ENCODE results near the gene KIF19.

KIF19 gene

DNA sequence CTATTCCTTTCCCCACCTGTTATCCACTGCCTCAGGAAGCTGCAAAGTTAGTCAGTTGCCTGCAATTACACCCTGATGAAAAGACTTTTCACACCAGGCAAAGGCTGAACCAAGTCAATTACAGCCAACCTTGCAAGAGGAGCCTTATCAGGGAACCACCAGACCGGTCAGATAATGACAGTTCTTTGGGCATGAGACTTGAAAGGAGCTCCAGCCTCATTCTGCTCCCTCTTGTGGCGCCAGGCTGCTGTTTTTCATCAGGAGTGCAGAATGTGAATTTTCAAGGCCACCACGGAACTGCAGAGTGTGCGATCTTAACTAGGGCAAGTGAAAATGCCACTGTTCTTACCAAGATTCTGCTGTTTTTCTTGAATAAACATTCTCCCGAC, 29.5 kb upstream of the KIF19 start:
- no peak overlapping the region for H3K4me3 ChIP-seq (ENCODE audit: low read depth, low read length)
- TF ChIP-seq, protein P1, sequence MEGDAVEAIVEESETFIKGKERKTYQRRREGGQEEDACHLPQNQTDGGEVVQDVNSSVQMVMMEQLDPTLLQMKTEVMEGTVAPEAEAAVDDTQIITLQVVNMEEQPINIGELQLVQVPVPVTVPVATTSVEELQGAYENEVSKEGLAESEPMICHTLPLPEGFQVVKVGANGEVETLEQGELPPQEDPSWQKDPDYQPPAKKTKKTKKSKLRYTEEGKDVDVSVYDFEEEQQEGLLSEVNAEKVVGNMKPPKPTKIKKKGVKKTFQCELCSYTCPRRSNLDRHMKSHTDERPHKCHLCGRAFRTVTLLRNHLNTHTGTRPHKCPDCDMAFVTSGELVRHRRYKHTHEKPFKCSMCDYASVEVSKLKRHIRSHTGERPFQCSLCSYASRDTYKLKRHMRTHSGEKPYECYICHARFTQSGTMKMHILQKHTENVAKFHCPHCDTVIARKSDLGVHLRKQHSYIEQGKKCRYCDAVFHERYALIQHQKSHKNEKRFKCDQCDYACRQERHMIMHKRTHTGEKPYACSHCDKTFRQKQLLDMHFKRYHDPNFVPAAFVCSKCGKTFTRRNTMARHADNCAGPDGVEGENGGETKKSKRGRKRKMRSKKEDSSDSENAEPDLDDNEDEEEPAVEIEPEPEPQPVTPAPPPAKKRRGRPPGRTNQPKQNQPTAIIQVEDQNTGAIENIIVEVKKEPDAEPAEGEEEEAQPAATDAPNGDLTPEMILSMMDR (IDR thresholded peaks at IDR 0.05; ENCODE audit: borderline replicate concordance, insufficient read depth, low read depth, low read length) = peak; percentile 45; the same call in 1 of the 2 replicates

DNA sequence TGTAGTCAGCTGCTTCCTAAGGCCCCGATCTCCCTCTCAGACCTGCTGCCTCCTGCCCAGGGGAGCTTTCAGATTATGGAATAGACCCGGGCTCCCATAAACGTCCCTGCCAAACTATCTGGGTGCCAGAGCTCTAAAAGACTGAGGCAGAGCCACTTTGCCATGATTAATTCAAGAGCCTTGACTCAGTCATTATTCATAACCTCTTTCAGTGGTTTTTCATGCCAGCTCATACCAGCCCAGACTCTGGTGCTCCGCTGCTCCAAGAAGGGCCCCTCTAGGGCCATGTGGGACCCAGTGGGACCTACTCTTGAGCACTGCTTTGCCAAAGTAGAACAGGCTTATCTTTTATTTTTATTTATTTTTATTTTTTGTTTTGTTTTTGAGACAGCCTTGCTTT, 28.1 kb upstream of the KIF19 start:
- TF ChIP-seq, protein P1 (IDR thresholded peaks at IDR 0.05; ENCODE audit: borderline replicate concordance, insufficient read depth, low read depth, low read length) = no peak
- H3K4me3 ChIP-seq (ENCODE audit: low read depth, low read length) = no peak overlapping the region

DNA sequence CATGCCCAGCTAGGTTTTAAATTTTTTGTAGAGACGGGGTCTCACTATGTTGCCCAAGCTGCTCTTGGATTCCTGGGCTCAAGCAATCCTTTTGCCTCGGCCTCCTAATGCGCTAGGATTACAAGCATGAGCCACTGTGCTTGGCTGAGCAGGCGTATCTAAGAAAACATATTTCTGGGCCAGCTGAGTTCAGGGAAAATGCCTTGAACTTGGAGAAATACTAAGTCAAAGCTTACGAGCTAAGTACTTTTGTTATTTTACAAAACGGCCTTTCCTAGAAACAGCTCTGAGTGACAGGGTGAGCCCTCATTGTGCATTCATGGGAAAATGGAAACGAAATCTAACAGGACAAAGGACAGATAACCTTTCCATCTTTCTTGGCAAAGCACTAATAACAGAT, 27.2 kb upstream of the KIF19 start:
- no peak overlapping the region for H3K4me3 ChIP-seq (ENCODE audit: low read depth, low read length)
- TF ChIP-seq, protein P1 (IDR thresholded peaks at IDR 0.05; ENCODE audit: borderline replicate concordance, insufficient read depth, low read depth, low read length) = no peak

DNA sequence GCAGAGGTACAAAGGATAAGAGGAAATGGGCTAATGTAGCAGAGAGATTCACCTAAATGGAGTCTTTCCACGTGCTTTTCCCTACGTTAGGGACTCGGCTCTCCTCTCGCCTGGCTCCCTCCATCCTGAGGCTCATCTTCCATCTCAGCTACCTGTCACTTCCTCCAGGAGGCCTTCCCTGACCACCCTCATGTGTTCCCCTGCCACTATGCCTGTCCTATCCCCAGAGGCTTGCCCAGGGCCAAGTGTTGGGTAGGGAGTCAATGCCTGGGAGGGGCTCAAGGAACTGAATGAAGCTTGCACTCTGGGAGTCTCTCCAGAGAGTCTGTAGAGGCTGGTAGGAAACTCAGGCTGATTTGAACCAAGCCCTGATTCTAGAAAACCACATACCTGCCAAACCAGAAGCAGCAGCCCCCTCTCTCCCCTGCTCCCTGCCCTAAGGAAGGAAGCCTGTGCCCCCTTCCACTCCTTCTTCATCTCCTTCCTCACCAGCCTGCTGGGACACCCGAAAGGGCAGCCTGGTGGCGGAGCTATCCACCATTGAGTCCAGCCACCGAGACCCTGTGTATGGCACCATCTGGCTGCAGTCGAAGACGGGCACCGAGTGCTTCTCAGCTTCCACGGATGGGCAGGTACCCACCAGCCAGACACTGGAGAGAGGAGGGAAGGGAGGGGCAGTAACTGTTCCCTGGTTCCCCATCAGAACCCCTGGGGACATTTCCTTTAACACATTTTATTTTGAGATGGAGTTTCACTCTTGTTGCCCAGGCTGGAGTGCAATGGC, 26.6 kb upstream of the KIF19 start:
- no peak overlapping the region for H3K4me3 ChIP-seq (ENCODE audit: low read depth, low read length)
- TF ChIP-seq, protein P1 (IDR thresholded peaks at IDR 0.05; ENCODE audit: borderline replicate concordance, insufficient read depth, low read depth, low read length) = no peak

DNA sequence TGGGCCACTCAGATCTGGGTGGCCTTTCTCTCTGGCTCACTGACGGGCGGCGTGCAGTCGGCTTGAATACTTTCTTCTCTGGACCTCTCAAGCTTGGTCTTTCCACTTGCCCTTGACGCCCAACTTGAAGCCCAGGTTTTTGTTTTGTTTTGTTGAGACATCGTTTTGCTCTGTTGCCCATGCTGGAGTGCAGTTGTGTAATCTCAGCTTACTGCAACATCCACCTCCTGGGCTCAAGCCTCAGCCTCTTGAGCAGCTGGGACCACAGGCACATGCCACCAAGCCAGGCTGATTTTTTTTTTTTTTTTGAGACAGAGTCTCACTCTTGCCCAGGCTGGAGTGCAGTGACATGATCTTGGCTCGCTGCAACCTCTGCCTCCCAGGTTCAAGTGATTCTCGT, 22.7 kb upstream of the KIF19 start:
- no peak overlapping the region for H3K4me3 ChIP-seq (ENCODE audit: low read depth, low read length)
- TF ChIP-seq, protein P1 (IDR thresholded peaks at IDR 0.05; ENCODE audit: borderline replicate concordance, insufficient read depth, low read depth, low read length) = no peak

DNA sequence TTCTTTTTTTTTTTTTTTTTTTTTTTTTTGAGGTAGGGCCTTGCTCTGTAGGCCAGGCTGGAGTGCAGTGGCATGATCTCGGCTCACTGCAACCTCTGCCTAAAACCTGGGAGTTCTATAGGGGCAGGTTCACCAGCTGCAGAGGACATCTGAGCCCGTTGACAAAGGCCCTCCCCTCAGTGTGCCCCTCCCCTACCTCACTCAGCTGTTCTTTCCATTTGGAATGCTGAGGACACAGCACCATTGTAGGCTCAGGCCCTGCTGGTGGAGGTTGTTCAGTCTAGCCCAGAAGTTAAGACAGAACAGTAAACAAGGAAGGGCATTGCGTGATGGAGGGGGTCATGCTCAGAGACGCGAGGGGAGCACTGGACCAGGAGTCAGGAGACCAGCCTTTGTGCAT, 21.8 kb upstream of the KIF19 start:
- TF ChIP-seq, protein P1 (IDR thresholded peaks at IDR 0.05; ENCODE audit: borderline replicate concordance, insufficient read depth, low read depth, low read length) = no peak
- no peak overlapping the region for H3K4me3 ChIP-seq (ENCODE audit: low read depth, low read length)

Measured in GM12875 (cell line).